H9 (cell line): ENCODE data around the gene ACOX3. TPM values are rescaled to one million over a fixed set of nuclear protein-coding genes. Genes with fewer than 3 reads are reported as not detected.

Experiments
- DNase-seq: peaks from one replicate; pipeline ENCODE4 v3.0.0-alpha.2; 2017
- H2AFZ ChIP-seq: one replicate; pipeline ENCODE4 v1.6.1; 2013; ENCODE audit warnings: mild to moderate bottlenecking, low read length, control low read depth, moderate library complexity
- H2AK5ac ChIP-seq: 2 replicates; pipeline ENCODE4 v1.6.1; 2013; ENCODE audit warnings: low read length, control low read depth, mixed read lengths; ENCODE audit not compliant: insufficient read length
- H2BK120ac ChIP-seq: one replicate; pipeline ENCODE4 v1.6.1; 2013; ENCODE audit warnings: low read depth, mild to moderate bottlenecking, low read length, control low read depth, inconsistent platforms; ENCODE audit not compliant: poor library complexity, severe bottlenecking
- H2BK12ac ChIP-seq: 2 replicates; pipeline ENCODE4 v1.6.1; 2013; ENCODE audit warnings: low read length, control low read depth, mixed read lengths, low read depth; ENCODE audit not compliant: insufficient read length
- H2BK15ac ChIP-seq: 2 replicates; pipeline ENCODE4 v1.6.1; 2013; ENCODE audit warnings: low read depth, low read length, control low read depth
- H2BK20ac ChIP-seq: one replicate; pipeline ENCODE4 v1.6.1; 2013; ENCODE audit warnings: low read depth, mild to moderate bottlenecking, low read length, control low read depth, inconsistent platforms; ENCODE audit not compliant: poor library complexity, severe bottlenecking
- H2BK5ac ChIP-seq: 2 replicates; pipeline ENCODE4 v1.6.1; 2013; ENCODE audit warnings: low read length, control low read depth, mixed read lengths; ENCODE audit not compliant: insufficient read length
- H3K14ac ChIP-seq: 2 replicates; pipeline ENCODE4 v1.6.1; 2013; ENCODE audit warnings: low read length, control low read depth; ENCODE audit not compliant: insufficient read depth
- H3K18ac ChIP-seq: 2 replicates; pipeline ENCODE4 v1.6.1; 2013; ENCODE audit warnings: low read depth, mild to moderate bottlenecking, mixed read lengths, low read length, control low read depth; ENCODE audit not compliant: insufficient read length
- H3K23ac ChIP-seq: 2 replicates; pipeline ENCODE4 v1.6.1; 2013; ENCODE audit warnings: low read length, control low read depth, mixed read lengths, low read depth; ENCODE audit not compliant: insufficient read length
- H3K23me2 ChIP-seq: 2 replicates; pipeline ENCODE4 v1.6.1; 2013; ENCODE audit warnings: low read depth, mild to moderate bottlenecking, mixed read lengths, low read length, control low read depth; ENCODE audit not compliant: insufficient read length, poor library complexity, severe bottlenecking
- H3K27ac ChIP-seq: 2 replicates; pipeline ENCODE4 v1.5.1; 2013; ENCODE audit warnings: low read length, control low read depth, mixed read lengths, low read depth; ENCODE audit not compliant: insufficient read length
- H3K27me3 ChIP-seq: 2 replicates; pipeline ENCODE4 v1.6.1; 2013; ENCODE audit warnings: low read length, control low read depth, inconsistent platforms; ENCODE audit not compliant: insufficient read depth
- H3K4ac ChIP-seq: 2 replicates; pipeline ENCODE4 v1.6.1; 2013; ENCODE audit warnings: low read depth, mild to moderate bottlenecking, control low read depth, inconsistent platforms, low read length, moderate library complexity
- H3K4me1 ChIP-seq: 2 replicates; pipeline ENCODE4 v1.6.1; 2013; ENCODE audit warnings: low read length, control low read depth, inconsistent platforms; ENCODE audit not compliant: insufficient read depth
- H3K4me2 ChIP-seq: 2 replicates; pipeline ENCODE4 v1.6.1; 2013; ENCODE audit warnings: low read length, control low read depth, mixed read lengths; ENCODE audit not compliant: insufficient read length, insufficient read depth
- H3K56ac ChIP-seq: 2 replicates; pipeline ENCODE4 v1.6.1; 2013; ENCODE audit warnings: low read depth, mild to moderate bottlenecking, mixed read lengths, low read length, control low read depth; ENCODE audit not compliant: insufficient read length
- H3K79me1 ChIP-seq: 2 replicates; pipeline ENCODE4 v1.6.1; 2013; ENCODE audit warnings: low read depth, mild to moderate bottlenecking, moderate library complexity, low read length, control low read depth, inconsistent platforms; ENCODE audit not compliant: insufficient read depth, poor library complexity, severe bottlenecking
- H3K79me2 ChIP-seq: 2 replicates; pipeline ENCODE4 v1.6.1; 2013; ENCODE audit warnings: low read length, control low read depth, inconsistent platforms; ENCODE audit not compliant: insufficient read depth
- H3K9ac ChIP-seq: 2 replicates; pipeline ENCODE4 v1.6.1; 2013; ENCODE audit warnings: low read length, control low read depth, mixed read lengths; ENCODE audit not compliant: insufficient read length; ENCODE audit errors: extremely low read depth
- H3K9me3 ChIP-seq: one replicate; pipeline ENCODE4 v1.6.1; 2013; ENCODE audit warnings: low read depth, low read length, inconsistent platforms; ENCODE audit not compliant: control insufficient read depth
- H3T11ph ChIP-seq: one replicate; pipeline ENCODE4 v1.6.1; 2013; ENCODE audit warnings: mild to moderate bottlenecking, low read length, control low read depth, inconsistent platforms
- H4K20me1 ChIP-seq: one replicate; pipeline ENCODE4 v1.6.1; 2013; ENCODE audit not compliant: control insufficient read depth, insufficient read length, insufficient read depth
- H4K5ac ChIP-seq: 2 replicates; pipeline ENCODE4 v1.6.1; 2013; ENCODE audit warnings: low read depth, mild to moderate bottlenecking, mixed read lengths, low read length, control low read depth; ENCODE audit not compliant: insufficient read length
- H4K8ac ChIP-seq: replicated peaks from 2 replicates; pipeline ENCODE4 v1.6.1; 2013; ENCODE audit warnings: low read length, control low read depth, mixed read lengths, low read depth; ENCODE audit not compliant: insufficient read length
- H4K91ac ChIP-seq: 2 replicates; pipeline ENCODE4 v1.6.1; 2013; ENCODE audit warnings: low read depth, mild to moderate bottlenecking, moderate library complexity, mixed read lengths, low read length, control low read depth; ENCODE audit not compliant: insufficient read length
- H3K27ac Mint-ChIP-seq, 3 experiments: 2 replicates in 2 of 3; 3 replicates in 1 of 3; pipeline ENCODE4 v1.8.0; 2020 to 2021; ENCODE audit warnings: mixed read lengths in 3 of 3, mild to moderate bottlenecking in 1 of 3, moderate library complexity in 1 of 3
- H3K27me3 Mint-ChIP-seq: 2 replicates; pipeline ENCODE4 v1.8.0; 2021; ENCODE audit warnings: low read depth, mild to moderate bottlenecking, moderate library complexity, mixed read lengths
- H3K36me3 Mint-ChIP-seq, 3 experiments: 2 replicates in 2 of 3; 3 replicates in 1 of 3; pipeline ENCODE4 v1.8.0; 2020 to 2021; ENCODE audit warnings: low read depth in 3 of 3, mixed read lengths in 3 of 3; ENCODE audit not compliant: insufficient read depth in 1 of 3
- H3K4me1 Mint-ChIP-seq, 2 experiments: 2 replicates each; pipeline ENCODE4 v1.8.0; 2020; ENCODE audit warnings: mixed read lengths in 2 of 2
- H3K4me3 Mint-ChIP-seq, 2 experiments: 2 replicates in 1 of 2; 3 replicates in 1 of 2; pipeline ENCODE4 v1.8.0; 2020 to 2021; ENCODE audit warnings: mild to moderate bottlenecking in 2 of 2, mixed read lengths in 2 of 2, moderate library complexity in 1 of 2
- H3K9me3 Mint-ChIP-seq, 2 experiments: 2 replicates in 1 of 2; 3 replicates in 1 of 2; pipeline ENCODE4 v1.8.0; 2020; ENCODE audit warnings: mild to moderate bottlenecking in 2 of 2, mixed read lengths in 2 of 2, moderate library complexity in 1 of 2
- CTCF ChIP-seq: fragments of 200-600 bp; sonication (generic); conservative IDR thresholded peaks from 3 replicates; pipeline ENCODE4 v1.8.0; 2021; ENCODE audit warnings: antibody characterized with exemption, mild to moderate bottlenecking
- WGBS: extraction: QIAGEN DNeasy Blood & Tissue Kit; methylation state at CpG from one replicate; pipeline ENCODE4 v1.1.7; 2013; ENCODE audit warnings: missing lambda C conversion rate, low lambda C conversion rate, mixed read lengths; ENCODE audit not compliant: insufficient read length; ENCODE audit errors: extremely low coverage; 5-methylcytosine and 5-hydroxymethylcytosine counted together
- total RNA-seq: library from RNA; stranded (reverse); gene quantifications from 2 replicates; pipeline ENCODE4 v1.2.1, GENCODE V29; 2021

ACOX3 gene
- total RNA-seq, 1 experiment from 2014 or later, result 13.8 TPM

GRCh38 chr4:8350841-8351461, 89.6 kb downstream of the ACOX3 start:
- Mint-ChIP-seq H3K4me1 (peaks cover 32 to 34% of the 10 kb centered on the region in 2 experiments), H3K27ac (no peak overlapping the region; a peak in 2 of 7 replicates), H3K4me3 (no peak overlapping the region), H3K27me3 (peaks cover 36% of the 10 kb centered on the region), H3K9me3 (no peaks in the 10 kb centered on the region), H3K36me3 (peaks cover 0 to 11% (median 1%) of the 10 kb centered on the region in 3 experiments; a peak in 1 of 7 replicates)
- no peak overlapping the region for H2BK20ac ChIP-seq
- no CpG with 5 or more reads among the region's 19 CpGs for WGBS
- no peaks in the 10 kb centered on the region for H3K23me2 ChIP-seq
- no peaks in the 10 kb centered on the region for H3K79me2 ChIP-seq
- no peak overlapping the region for H2BK120ac ChIP-seq
- H3K27ac ChIP-seq, result no peak overlapping the region
- no peak overlapping the region for H3K23ac ChIP-seq
- H3T11ph ChIP-seq, result no peak overlapping the region
- H2BK15ac ChIP-seq, result no peak overlapping the region
- H3K79me1 ChIP-seq, result no peaks in the 10 kb centered on the region
- TF ChIP-seq CTCF, result no peak
- H2BK5ac ChIP-seq, result no peak overlapping the region
- no peak overlapping the region for H3K4ac ChIP-seq
- no peak overlapping the region for H3K4me2 ChIP-seq
- H2AK5ac ChIP-seq, result no peak overlapping the region
- H3K4me1 ChIP-seq, result no peaks in the 10 kb centered on the region
- DNase-seq, result peak; percentile 26
- no peak overlapping the region for H3K56ac ChIP-seq
- H3K14ac ChIP-seq, result peak overlapping the region; percentile 32; the same call in 1 of the 2 replicates
- H3K9me3 ChIP-seq, result no peaks in the 10 kb centered on the region
- no peaks in the 10 kb centered on the region for H4K20me1 ChIP-seq
- H4K5ac ChIP-seq, result no peak overlapping the region
- H2AFZ ChIP-seq, result no peak overlapping the region
- H4K8ac ChIP-seq, result no peak overlapping the region
- H4K91ac ChIP-seq, result no peak overlapping the region
- H3K9ac ChIP-seq, result no peak overlapping the region
- no peak overlapping the region for H3K18ac ChIP-seq
- no peaks in the 10 kb centered on the region; the same call in 1 of the 2 replicates for H3K27me3 ChIP-seq
- no peak overlapping the region for H2BK12ac ChIP-seq
